Hematopoietic multipotent progenitor cell treated with erythropoietin and hydrocortisone succinate and interleukin-3 and kit ligand, for 15 days (in vitro differentiated cells): ENCODE data around the gene LMO7.
"Not testable (repeated sequence)": the region's sequence is repeated elsewhere in the genome, so short reads cannot be mapped to it uniquely, and the experiment has no call there.

Experiments
- DNase-seq: peaks from one replicate; pipeline ENCODE4 v3.0.0-alpha.2; 2015; ENCODE audit warnings: low spot score

Gene LMO7

GRCh38 chr13:75699062-75699461, 62.9 kb downstream of the LMO7 start:
- DNase-seq: no peak

GRCh38 chr13:75699717-75700116, 63.6 kb downstream of the LMO7 start:
- DNase-seq: not testable (repeated sequence)

- DNase-seq: no peak
Measured at GRCh38 chr13:75700552-75700951, 64.4 kb downstream of the LMO7 start.

DNA sequence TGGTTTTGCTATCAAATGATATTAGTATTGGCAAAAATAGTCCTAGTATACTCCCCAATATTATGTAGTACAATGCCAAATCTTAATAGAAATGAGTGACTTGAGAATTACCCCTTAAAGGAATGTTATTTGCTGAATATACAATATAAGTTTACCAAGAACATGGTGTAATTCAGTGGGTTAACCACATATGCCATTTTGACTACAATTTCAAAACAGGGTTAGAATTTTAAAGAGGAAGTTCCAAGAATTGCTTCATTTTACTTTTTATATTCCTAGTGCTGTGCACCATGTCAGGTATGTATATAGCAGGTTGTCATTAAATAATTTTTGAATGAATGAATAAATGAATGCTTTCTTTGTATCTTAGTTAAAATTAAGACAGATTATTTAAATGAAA, 66.3 kb downstream of the LMO7 start:
- DNase-seq: no peak

GRCh38 chr13:75703769-75704168, 67.6 kb downstream of the LMO7 start:
- DNase-seq: no peak

- DNase-seq: no peak
Measured at GRCh38 chr13:75704194-75704926, 68.2 kb downstream of the LMO7 start.

DNA sequence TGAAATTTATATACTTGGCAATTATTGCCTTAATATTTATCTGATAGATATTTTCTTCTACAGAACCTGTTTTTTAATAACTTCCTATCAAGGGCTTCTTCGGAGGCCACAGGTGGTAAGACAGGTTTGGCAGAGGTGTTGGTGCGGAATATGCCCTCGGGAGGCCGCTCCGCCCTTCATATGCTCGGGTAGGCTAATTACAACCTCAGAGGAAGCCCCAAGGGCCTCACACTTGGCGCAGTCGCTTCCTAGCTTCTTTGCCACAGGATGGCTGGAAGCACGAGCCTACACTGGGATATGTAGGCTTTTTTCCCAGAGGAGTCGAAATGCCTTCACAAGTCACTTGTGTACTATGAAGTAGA, 68.8 kb downstream of the LMO7 start:
- DNase-seq: no peak

DNA sequence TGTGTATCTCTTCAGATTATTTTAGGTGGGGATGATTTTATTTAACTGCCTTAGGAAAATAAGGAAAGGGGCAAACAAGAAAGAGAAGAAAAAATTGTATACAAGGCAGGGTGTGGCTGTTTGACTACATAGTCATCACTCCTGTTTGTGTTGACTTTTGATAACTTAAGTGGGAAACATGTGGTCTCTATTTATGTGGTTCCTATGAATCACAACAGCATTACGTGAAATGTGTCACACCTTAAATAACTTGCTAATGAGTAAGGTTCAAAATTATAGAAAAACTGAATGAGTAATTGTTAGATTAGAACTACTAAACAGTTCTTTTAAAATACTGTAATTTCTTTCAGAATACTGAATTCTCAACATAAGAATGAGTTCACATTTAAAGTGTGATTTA, 69.3 kb downstream of the LMO7 start:
- no peak for DNase-seq

- no peak for DNase-seq
Measured at GRCh38 chr13:75705908-75706307, 69.8 kb downstream of the LMO7 start.

DNA sequence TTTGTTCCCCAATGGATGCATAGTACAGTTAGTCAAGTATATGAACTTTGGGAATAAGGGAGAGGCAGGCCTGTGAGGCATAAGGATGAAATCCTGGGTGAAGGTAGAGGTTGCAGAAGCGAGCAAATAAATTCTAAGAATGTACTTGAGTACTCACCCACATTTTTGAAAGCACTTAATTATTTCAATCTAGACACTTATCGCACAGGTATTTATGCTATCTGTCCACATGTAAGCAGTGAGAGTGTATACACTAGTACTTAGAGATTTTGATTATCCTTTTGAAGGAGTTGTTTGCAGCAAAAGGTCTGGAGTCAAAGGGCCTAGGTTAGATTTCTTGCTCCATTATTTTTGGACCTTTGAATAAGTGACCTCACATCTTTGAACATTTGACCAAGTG, 77.7 kb downstream of the LMO7 start:
- DNase-seq: no peak

DNA sequence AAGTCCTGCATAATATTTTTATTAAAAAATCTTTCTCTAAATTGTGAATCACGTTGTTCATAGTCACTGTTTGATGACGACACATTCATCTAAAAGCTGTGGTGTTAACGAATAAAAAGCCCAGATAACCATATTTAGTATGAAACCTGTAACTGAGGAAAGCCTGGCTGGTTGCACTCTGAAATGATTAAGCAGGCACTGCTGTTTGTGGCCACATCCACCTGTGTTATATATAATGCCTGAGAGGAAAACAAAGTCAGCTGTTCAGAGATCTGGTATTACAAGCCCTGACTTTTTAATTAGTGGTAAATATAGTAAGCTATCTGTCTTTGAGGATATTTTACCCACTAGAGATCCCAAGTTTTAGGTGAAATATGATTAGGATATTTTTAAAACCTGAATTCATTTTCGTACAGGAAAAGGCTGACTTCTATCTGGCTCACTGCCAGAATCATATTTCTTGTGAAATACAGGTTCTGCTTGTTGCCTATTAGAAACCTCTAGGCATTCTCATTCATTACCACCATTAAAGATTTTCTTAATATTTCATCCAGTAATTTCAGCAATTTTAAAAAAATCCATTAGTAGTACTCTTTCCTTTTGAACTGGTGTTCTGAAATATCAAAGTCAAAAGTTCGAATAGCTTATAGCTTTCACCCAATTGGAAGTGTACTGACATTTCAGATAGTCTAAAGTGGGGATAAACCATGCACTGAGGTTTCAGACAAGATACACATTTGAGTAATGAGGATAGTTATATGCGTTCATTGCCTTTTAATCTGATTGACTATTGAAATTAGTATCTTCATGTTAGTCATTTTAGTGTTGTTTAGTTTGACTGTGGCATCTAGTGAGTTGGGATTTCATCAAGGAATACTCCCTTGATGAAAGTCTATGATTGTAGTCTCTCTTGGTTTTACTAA, 79.7 kb downstream of the LMO7 start:
- no peak for DNase-seq

DNA sequence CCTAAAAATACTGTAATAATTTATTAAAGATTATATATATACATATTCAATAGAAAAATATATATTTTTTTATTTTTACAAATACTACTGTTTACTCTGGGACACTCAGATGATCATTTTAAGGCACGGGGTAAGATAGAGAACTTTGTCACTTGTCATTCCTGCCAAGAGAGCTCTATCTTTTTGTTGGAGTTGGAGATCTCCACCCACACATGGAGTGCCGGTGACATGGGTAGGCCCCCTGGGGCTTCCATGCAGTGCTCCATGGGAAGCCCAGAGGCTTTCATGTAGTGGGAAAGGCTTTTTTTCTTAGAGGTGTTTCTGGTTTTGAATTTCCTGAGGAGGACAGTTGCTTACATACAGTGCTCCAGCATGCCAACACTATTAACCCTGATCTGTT, 81.4 kb downstream of the LMO7 start:
- no peak for DNase-seq

- DNase-seq: no peak
Measured at GRCh38 chr13:75721307-75721706, 85.2 kb downstream of the LMO7 start.

DNA sequence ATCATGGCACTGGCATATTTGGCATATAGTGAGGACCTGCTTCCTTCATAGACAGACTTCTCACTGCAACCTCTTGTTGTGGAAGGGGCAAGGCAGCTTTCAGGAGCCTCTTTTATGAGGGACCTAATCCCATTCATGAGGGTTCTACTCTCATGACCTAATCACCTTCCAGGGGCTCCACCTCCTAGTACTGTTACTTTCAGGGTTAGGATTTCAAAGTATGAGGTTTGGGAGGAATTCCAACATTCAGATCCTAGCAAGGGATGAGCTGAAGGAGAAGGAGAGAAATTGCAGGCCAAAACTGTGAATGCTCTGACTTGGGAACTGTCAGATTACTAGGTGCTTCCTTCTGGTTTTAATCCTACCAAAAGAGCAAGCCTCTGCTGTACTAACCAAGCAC, 87.8 kb downstream of the LMO7 start:
- DNase-seq: no peak

DNA sequence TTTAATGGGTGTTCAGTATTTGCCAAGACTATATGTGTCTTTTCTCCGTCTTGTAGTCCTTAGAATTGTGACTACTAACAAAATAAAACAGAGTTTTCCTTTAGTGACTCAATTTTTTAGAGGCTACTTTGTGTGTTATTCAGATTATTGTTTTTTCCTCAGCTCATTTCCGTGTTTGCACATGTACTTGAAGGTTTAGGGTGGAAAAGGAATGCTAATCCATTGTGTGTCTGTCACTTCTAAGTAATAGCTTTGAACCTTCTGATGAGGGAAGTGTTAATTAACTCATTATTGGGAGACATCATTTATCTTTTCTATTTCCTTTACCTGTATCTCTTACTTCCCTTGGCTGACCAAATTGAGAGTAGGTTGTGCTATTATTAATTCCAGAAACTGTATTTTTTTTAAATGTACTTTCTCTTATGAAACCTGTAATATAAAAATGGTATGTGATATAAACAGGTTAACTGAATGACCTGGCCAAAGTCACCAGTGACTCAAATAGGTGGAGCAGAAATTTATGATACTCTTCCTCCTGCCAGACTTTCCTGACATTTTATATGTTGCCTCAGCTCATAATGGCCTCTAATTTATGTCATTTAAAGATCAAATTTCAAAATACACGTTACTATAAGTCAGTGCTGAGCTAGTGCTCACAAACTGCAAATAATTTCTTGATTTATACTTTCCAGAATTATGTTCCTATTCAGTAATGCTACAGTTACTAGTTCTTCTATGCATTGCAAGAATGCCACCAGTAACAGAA, 88.8 kb downstream of the LMO7 start:
- no peak for DNase-seq

DNA sequence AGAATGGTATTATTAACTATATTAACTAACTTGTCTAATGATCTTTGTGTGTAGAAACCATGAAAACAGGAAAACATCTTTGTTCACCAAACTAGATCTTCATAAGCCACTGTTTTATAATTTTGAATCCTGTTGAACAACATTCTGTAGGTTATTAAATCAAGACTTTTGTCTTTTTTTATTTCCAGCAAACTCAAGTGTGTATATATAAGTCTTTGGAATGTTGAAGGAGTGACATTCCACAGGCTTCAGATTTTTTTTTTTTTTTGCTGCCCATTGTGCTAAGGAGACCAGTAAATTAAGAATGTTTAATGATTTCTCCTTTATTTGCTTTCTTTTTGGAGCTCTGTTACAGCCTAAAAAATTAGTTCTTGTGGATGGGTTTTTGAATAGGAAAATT, 89.6 kb downstream of the LMO7 start:
- no peak for DNase-seq

DNA sequence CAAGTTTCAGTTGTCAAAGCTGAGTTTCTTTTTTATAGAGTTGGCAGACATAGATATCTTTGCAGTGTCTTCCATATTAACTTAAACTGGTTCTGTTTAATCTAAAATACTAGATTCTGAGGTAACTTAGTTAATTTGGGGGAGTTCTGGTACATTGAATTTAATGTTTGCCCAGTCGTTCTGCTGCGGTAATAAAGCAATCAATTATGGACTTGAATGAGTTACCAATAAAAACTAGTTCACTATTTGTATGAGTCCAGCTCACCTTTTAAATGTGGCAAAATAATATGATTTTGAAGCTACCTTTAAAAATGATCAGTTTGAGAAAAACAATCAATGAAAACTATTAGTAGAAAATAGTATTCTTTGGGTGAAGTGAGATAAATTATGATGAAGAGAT, 90.2 kb downstream of the LMO7 start:
- no peak for DNase-seq

DNA sequence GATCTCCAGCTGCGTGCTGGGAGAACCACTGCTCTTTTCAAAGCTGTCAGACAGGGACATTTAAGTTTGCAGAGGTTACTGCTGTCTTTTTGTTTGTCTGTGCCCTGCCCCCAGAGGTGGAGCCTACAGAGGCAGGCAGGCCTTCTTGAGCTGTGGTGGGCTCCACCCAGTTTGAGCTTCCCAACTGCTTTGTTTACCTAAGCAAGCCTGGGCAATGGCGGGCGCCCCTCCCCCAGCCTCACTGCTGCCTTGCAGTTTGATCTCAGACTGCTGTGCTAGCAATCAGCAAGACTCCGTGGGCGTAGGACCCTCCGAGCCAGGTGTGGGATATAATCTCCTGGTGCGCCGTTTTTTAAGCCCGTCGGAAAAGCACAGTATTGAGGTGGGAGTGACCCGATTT, 97.0 kb downstream of the LMO7 start:
- DNase-seq: not testable (repeated sequence)

DNA sequence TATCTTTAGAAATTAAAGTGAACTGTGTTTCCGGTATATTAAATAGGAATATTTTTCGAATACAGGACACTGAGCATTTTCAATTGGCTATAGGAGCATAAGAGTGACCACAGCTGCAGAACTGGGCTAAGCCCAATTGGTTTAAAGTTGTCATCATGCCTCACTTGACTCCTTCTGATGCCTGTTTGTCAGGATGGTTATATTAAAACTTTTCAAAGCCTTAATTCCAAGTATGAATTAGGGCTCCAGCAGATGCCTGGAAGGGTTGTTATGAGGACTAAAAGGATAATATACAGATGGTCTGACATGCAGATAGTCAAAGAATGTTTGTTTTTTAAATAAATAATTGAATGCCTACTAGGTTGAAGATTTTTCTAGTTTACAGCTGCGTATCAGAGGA, 100.0 kb downstream of the LMO7 start:
- no peak for DNase-seq

GRCh38 chr13:75738841-75739240, 102.7 kb downstream of the LMO7 start:
- DNase-seq: no peak

DNA sequence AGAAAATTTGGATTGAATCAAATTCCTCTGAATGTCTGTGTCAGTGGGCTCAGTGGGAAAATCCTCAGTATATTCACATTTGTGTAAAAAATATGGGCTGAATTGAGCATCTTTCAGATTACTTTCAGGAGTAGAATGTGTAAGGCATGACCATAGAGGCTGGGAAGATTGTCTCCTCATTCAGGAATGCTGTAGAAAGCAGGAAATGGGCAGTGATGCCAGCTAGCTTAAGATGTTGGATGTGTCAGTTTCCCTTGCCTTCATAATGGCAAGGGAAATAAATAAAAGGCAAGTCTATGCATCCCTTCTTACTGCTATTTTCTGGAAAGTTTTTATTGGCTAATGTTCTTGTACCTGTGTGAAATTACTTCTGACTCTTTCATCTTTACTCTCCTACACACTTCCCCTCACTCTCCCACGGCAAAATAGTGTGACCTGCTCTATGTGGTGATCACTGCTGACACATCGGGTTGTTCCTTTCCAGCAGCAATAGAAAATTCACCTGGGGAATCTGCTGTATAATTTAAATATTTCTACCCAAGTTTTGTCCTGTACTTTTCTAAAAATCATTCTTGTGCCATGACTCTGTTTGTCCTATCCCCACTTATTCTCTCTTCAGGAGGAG, 103.2 kb downstream of the LMO7 start:
- DNase-seq: no peak

DNA sequence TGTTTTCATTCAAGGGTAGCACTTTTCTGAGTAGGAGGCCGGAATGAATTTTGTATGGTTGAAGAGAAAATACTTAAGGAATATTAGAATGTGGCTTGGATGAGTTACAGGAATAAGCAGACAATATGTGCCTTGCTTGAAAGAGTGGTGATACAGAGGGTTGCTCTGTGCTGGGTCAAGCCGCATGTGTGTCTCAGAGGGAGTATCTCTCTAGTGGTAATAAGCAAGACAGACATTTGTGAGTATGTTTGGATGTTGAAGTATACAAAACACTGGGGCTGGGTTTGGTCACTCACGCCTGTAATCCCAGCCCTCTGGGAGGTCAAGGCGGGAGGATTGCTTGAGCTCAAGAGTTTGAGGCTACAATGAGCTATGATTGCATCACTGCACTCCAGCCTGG, 103.9 kb downstream of the LMO7 start:
- no peak for DNase-seq
